Endodermal cell (in vitro differentiated cells): ENCODE results near the gene ZDHHC11. TPM values are rescaled to one million over a fixed set of nuclear protein-coding genes. Genes with fewer than 3 reads are reported as not detected.
"Not testable (repeated sequence)": the region's sequence is repeated elsewhere in the genome, so short reads cannot be mapped to it uniquely, and the experiment has no call there.

ENCODE experiments used
- DNase-seq: peaks from one replicate; pipeline ENCODE4 v3.0.0-alpha.2; 2017
- H3K27ac ChIP-seq: 2 replicates; pipeline ENCODE4 v1.5.1; 2013; ENCODE audit warnings: mild to moderate bottlenecking, low read depth, low read length, moderate library complexity
- H3K27me3 ChIP-seq: 2 replicates; pipeline ENCODE4 v1.6.1; 2013; ENCODE audit warnings: mild to moderate bottlenecking, low read length, moderate library complexity; ENCODE audit not compliant: insufficient read depth, control insufficient read depth, poor library complexity, severe bottlenecking
- H3K36me3 ChIP-seq: 2 replicates; pipeline ENCODE4 v1.7.0; 2013; ENCODE audit warnings: mild to moderate bottlenecking, low read length, moderate library complexity; ENCODE audit not compliant: control insufficient read depth, insufficient read depth
- H3K4me1 ChIP-seq: one replicate; pipeline ENCODE4 v1.7.0; 2013; ENCODE audit warnings: low read length; ENCODE audit not compliant: control insufficient read depth, insufficient read depth
- H3K4me3 ChIP-seq: 2 replicates; pipeline ENCODE4 v1.5.1; 2013; ENCODE audit warnings: mild to moderate bottlenecking, low read length, moderate library complexity
- H3K9ac ChIP-seq: 2 replicates; pipeline ENCODE4 v1.6.1; 2013; ENCODE audit warnings: mild to moderate bottlenecking, low read length, moderate library complexity; ENCODE audit not compliant: poor library complexity, severe bottlenecking; ENCODE audit errors: extremely low read depth
- H3K9me3 ChIP-seq: 2 replicates; pipeline ENCODE4 v1.6.1; 2013; ENCODE audit warnings: mild to moderate bottlenecking, low read length, moderate library complexity; ENCODE audit not compliant: control insufficient read depth
- H3K27ac Mint-ChIP-seq: 2 replicates; pipeline ENCODE4 v1.8.0; 2020; ENCODE audit warnings: mixed read lengths
- H3K27me3 Mint-ChIP-seq: 2 replicates; pipeline ENCODE4 v1.8.0; 2021; ENCODE audit warnings: mild to moderate bottlenecking, mixed read lengths; ENCODE audit not compliant: insufficient read depth
- H3K36me3 Mint-ChIP-seq: 2 replicates; pipeline ENCODE4 v1.8.0; 2020; ENCODE audit warnings: low read depth, mixed read lengths
- H3K4me1 Mint-ChIP-seq: 2 replicates; pipeline ENCODE4 v1.8.0; 2020; ENCODE audit warnings: mixed read lengths
- H3K4me3 Mint-ChIP-seq: 2 replicates; pipeline ENCODE4 v1.8.0; 2020; ENCODE audit warnings: mild to moderate bottlenecking, moderate library complexity, mixed read lengths
- H3K9me3 Mint-ChIP-seq: 2 replicates; pipeline ENCODE4 v1.8.0; 2020; ENCODE audit warnings: mild to moderate bottlenecking, mixed read lengths
- WGBS, 2 experiments: methylation state at CpG; one replicate each; pipeline versions ENCODE4 v1.1.5 to v1.1.7; 2013; ENCODE audit warnings: missing lambda C conversion rate in 2 of 2, mixed read lengths in 1 of 2; ENCODE audit not compliant: insufficient coverage in 1 of 2, insufficient read length in 1 of 2; 5-methylcytosine and 5-hydroxymethylcytosine counted together
- total RNA-seq, 2 donors: library from RNA; stranded (reverse); fragmentation: NEBNext Ultra II Directional in 1 of 2; extraction: Animal tissue kit (Norgen Biotek cat#: 25700) in 1 of 2; gene quantifications; 2 replicates in 1 of 2; 3 replicates in 1 of 2; pipeline ENCODE4 v1.2.1, GENCODE V29; 2021

The ZDHHC11 gene
- total RNA-seq, 2 donors from 2014 or later = 10.6 to 28.9 TPM

DNA sequence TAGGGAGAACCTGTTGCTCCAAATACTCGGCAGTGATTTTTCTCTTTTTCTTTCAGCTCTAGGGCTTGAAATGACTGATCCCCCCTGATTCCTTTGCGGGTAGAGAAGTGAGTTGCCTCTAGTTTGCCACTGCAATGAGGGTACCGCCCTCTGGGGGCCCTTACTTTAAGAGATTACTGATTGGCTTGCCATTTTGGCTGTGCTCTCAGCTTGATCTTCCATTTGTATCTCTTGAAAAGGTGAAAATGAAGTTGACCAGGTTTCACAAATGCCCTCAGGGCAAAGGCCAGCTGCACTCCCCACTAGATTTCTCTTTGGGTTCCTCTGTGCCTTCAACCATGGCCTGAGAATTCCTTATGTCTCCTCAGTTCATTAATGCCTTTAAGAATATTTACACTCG is 52.8 kb downstream of the ZDHHC11 start:
- H3K9ac ChIP-seq = not testable (repeated sequence)

DNA sequence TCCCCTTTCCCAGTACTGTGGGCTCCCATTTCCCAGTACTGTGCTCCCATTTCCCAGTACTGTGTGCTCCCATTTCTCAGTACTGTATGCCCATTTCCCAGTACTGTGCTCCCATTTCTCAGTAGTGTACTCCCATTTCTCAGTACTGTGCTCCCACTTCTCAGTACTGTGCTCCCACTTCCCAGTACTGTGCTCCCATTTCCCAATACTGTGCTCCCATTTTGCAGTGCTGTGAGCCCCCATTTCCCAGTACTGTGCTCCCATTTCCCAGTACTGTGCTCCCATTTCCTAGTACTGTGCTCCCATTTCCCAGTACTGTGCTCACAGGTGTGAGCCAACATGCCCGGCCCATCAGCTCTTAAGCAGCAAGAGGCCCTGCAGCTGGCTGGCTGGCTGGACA is 54.9 kb downstream of the ZDHHC11 start:
- H3K36me3 ChIP-seq, H3K4me1 Mint-ChIP-seq, H3K9me3 ChIP-seq, H3K4me1 ChIP-seq, H3K27me3 ChIP-seq, H3K27ac ChIP-seq, H3K4me3 ChIP-seq, H3K27ac Mint-ChIP-seq, H3K9ac ChIP-seq, H3K4me3 Mint-ChIP-seq, DNase-seq: not testable (repeated sequence)
- no CpG with 5 or more reads among the region's 1 CpG for WGBS, 2 experiments
- Mint-ChIP-seq H3K9me3 (peaks cover 41% of the 10 kb centered on the region), H3K36me3 (peaks cover 13% of the 10 kb centered on the region), H3K27me3 (peaks cover 10% of the 10 kb centered on the region)

More for the DNA sequence above, 52.8 kb downstream of the ZDHHC11 start:
- not testable (repeated sequence) for H3K4me1 ChIP-seq, H3K9me3 ChIP-seq, H3K27ac Mint-ChIP-seq, H3K27me3 Mint-ChIP-seq, H3K4me3 ChIP-seq, H3K27me3 ChIP-seq, H3K4me3 Mint-ChIP-seq, H3K27ac ChIP-seq, H3K4me1 Mint-ChIP-seq, H3K36me3 ChIP-seq
- 75 to 77% methylated on average over 1 to 3 of the region's 4 CpGs for WGBS, 2 experiments
- DNase-seq = peak; percentile 39
- Mint-ChIP-seq H3K9me3 (peaks cover 26% of the 10 kb centered on the region), H3K36me3 (peaks cover 13% of the 10 kb centered on the region)

DNA sequence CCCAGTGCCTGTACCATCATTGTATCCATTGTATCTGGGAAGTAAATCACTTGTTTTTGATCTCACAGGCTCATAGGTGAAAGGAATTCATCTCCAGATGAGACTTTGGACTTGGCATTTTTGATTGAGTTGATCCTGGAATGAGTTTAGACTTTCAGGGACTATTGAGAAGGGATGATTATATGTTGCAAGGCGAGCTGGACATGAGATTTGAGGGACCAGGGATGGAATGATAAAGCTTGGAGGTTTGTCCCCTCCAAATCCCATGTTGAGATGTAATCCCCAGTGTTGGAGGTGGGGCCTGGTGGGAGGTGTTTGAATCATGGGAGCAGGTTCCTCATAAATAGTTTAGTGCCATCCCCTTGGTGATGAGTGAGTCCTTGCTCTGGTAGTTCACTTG is 55.8 kb downstream of the ZDHHC11 start:
- H3K27me3 ChIP-seq, H3K27ac ChIP-seq, H3K27ac Mint-ChIP-seq, H3K9ac ChIP-seq, H3K4me3 Mint-ChIP-seq, H3K4me1 Mint-ChIP-seq, DNase-seq, H3K4me1 ChIP-seq, H3K4me3 ChIP-seq, H3K36me3 ChIP-seq, H3K9me3 ChIP-seq: not testable (repeated sequence)
- WGBS, 2 experiments = 90% methylated on average over 1 of the region's 1 CpG; no CpG with 5 or more reads in 1 of the 2 experiments
- H3K9me3 Mint-ChIP-seq = peaks cover 49% of the 10 kb centered on the region
- peaks cover 16% of the 10 kb centered on the region for H3K36me3 Mint-ChIP-seq
- peaks cover 18% of the 10 kb centered on the region for H3K27me3 Mint-ChIP-seq

DNA sequence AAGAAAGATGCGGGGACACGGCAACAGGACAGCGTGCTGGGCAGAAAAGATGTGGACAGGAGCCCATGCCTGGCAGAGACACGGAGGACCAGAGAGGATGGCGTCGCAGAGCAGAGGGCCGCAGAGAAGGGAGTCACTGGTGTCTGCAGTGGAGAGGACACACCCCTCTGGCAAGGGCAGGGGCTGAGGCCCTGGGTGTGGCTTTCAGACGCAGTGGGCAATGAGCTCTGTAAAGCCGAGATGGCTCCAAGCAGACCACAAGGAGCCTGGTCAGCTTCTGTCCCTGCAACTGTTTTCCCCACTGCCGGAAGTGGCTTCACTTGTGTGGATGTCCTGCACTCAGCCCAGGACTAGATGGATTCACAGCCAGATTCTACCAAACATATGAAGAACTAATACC is 62.1 kb downstream of the ZDHHC11 start:
- not testable (repeated sequence) for H3K27ac Mint-ChIP-seq, H3K36me3 ChIP-seq, H3K36me3 Mint-ChIP-seq, H3K4me1 ChIP-seq, H3K27ac ChIP-seq, H3K9ac ChIP-seq, H3K4me3 ChIP-seq, DNase-seq, H3K4me1 Mint-ChIP-seq, H3K9me3 ChIP-seq, H3K4me3 Mint-ChIP-seq
- 86 to 97% methylated on average over 7 to 10 of the region's 10 CpGs for WGBS, 2 experiments
- H3K27me3 ChIP-seq = peaks cover 11% of the 10 kb centered on the region
- H3K9me3 Mint-ChIP-seq = peaks cover 47% of the 10 kb centered on the region
- peaks cover 40% of the 10 kb centered on the region for H3K27me3 Mint-ChIP-seq

DNA sequence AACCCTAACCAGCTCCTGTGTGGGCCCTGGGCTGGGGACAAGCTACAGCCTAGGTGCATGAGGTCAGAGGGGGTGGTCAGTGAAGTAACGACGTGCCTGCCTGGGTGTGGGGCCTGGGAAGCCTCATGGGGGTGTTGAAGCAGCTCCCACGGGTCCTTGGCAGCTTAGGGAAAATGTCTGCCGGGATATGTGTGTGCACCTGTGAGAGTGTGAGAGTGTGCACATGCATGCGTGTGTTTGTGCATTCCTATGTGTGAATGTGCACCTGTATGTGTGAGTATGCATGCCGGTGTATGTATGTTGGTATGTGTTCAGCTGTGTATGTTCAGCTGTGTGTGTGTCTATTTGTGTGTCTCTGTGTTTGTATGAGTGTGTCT is 62.9 kb downstream of the ZDHHC11 start:
- not testable (repeated sequence) for H3K36me3 Mint-ChIP-seq, H3K9me3 ChIP-seq, H3K27ac Mint-ChIP-seq, H3K4me3 ChIP-seq, H3K4me1 ChIP-seq, H3K27ac ChIP-seq, H3K9ac ChIP-seq, H3K4me1 Mint-ChIP-seq, H3K36me3 ChIP-seq, H3K4me3 Mint-ChIP-seq, DNase-seq
- WGBS, 2 experiments = 81 to 88% methylated on average over 3 to 4 of the region's 6 CpGs
- Mint-ChIP-seq H3K9me3 (peaks cover 40% of the 10 kb centered on the region), H3K27me3 (peaks cover 43% of the 10 kb centered on the region)
- H3K27me3 ChIP-seq = peaks cover 18% of the 10 kb centered on the region

DNA sequence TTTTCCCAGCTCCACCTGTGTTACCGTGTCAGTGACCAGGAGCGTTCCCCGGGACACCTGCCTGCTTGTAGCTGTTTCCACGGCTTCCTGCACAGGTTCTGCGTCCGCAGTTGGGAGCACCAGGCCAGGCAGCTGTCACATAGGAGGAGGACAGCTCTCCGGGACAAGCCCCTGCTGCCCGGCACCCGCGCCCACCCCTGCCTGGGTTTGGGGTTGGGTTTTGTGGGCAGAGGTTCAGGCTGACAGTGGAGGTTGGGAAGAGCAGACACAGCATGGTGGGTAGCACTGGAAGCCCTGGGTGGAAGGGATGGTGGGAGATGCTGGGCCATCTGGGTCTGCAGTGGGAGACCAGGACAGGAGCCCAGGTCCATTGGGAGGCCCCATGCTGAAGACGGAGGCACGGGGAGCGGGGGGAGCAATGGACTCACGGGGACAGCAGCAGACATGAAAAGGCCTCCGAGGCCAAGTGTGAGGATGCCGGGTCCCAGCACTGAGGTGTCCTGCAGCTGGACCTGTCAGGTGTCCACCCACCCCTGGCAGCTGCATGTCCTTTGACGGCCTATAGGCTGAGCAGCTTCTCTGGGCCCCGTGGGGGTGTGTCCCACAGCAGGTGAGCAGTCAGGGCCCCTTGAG is 63.4 kb downstream of the ZDHHC11 start:
- not testable (repeated sequence) for H3K36me3 ChIP-seq, H3K36me3 Mint-ChIP-seq, H3K27ac ChIP-seq, H3K27ac Mint-ChIP-seq, H3K9ac ChIP-seq, H3K4me1 ChIP-seq, H3K4me1 Mint-ChIP-seq, H3K4me3 ChIP-seq, H3K9me3 ChIP-seq, DNase-seq, H3K4me3 Mint-ChIP-seq
- 84 to 93% methylated on average over 4 to 8 of the region's 18 CpGs for WGBS, 2 experiments
- Mint-ChIP-seq H3K27me3 (peaks cover 43% of the 10 kb centered on the region), H3K9me3 (peaks cover 37% of the 10 kb centered on the region)
- peaks cover 20% of the 10 kb centered on the region for H3K27me3 ChIP-seq

DNA sequence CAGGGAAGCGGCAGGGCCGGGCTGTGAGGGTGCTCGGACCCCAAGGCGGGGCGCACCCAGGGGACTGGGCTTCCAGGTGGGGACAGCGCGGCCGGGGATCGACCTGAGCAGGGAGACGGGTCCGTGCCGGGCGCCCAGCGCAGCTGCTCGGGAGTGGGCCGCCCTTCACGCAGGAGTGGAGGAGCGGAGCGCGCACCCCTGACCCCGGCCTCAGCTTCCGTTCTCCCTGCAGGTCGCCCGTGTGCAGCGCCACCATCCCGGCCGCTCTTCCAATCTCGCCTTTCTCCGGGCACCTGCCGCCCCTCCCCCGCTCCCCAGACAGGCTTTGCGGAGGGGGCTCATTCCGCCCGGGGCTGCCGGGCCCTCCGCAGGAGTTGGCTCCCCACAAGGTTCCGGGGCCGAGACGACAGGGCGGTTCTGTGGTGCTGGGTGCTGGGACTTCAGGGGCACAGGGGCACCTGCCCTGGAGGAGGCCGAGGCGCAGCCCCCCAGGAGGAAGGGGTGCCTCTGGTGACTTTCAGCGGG is 65.5 kb downstream of the ZDHHC11 start:
- not testable (repeated sequence) for H3K4me1 Mint-ChIP-seq, H3K9me3 ChIP-seq, H3K4me3 ChIP-seq, H3K36me3 ChIP-seq, H3K4me1 ChIP-seq, H3K36me3 Mint-ChIP-seq, H3K27ac ChIP-seq, H3K9ac ChIP-seq, H3K27ac Mint-ChIP-seq
- Mint-ChIP-seq H3K4me3 (peak overlapping the region; percentile 55), H3K9me3 (peaks cover 21% of the 10 kb centered on the region), H3K27me3 (peaks cover 39% of the 10 kb centered on the region)
- DNase-seq = peak; percentile 62
- peaks cover 20% of the 10 kb centered on the region for H3K27me3 ChIP-seq
- WGBS, 2 experiments = 11 to 80% methylated on average over 1 to 28 of the region's 43 CpGs
